PC-9 (cell line): ENCODE results near the gene FCHSD1.

Source experiments
- EZH2 ChIP-seq: fragments of 200-600 bp; sonication (generic); IDR thresholded peaks from 2 replicates; pipeline ENCODE4 v1.8.0; 2017; ENCODE audit warnings: antibody characterized with exemption, low read depth
- TF ChIP-seq, protein P1 (sequence below): fragments of 200-600 bp; sonication (generic); conservative IDR thresholded peaks from 2 replicates; pipeline ENCODE4 v1.6.1; 2017; ENCODE audit warnings: mixed run types, antibody characterized with exemption, mild to moderate bottlenecking, moderate library complexity

DNA sequence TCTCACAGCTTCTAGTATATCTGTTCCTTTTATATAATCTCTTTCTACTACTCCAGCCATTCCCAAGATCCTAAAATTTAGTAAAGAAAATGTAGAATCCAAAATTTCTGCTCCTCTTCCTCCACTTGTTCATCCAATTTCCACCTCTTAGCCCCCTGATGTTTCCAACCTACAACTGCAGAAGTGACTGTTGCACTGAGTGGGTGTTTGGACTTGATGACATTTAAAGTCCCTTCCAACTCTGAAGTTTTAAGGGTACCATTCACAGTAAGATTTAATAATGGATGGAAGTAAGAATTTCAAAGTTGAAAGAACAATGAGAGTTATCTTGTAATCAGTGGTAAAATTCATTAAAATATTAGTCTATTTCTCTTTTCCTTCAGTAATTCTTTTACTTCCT, 37.9 kb downstream of the FCHSD1 start:
- TF ChIP-seq, protein P1, sequence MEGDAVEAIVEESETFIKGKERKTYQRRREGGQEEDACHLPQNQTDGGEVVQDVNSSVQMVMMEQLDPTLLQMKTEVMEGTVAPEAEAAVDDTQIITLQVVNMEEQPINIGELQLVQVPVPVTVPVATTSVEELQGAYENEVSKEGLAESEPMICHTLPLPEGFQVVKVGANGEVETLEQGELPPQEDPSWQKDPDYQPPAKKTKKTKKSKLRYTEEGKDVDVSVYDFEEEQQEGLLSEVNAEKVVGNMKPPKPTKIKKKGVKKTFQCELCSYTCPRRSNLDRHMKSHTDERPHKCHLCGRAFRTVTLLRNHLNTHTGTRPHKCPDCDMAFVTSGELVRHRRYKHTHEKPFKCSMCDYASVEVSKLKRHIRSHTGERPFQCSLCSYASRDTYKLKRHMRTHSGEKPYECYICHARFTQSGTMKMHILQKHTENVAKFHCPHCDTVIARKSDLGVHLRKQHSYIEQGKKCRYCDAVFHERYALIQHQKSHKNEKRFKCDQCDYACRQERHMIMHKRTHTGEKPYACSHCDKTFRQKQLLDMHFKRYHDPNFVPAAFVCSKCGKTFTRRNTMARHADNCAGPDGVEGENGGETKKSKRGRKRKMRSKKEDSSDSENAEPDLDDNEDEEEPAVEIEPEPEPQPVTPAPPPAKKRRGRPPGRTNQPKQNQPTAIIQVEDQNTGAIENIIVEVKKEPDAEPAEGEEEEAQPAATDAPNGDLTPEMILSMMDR, result no peak
- TF ChIP-seq EZH2, result no peak
